Left ventricle myocardium inferior (tissue), 1 donor: Measurements from ENCODE around the gene PRCD. TPM values are rescaled to one million over a fixed set of nuclear protein-coding genes. Genes with fewer than 3 reads are reported as not detected.
A peak's percentile ranks its signal among the peaks of the same experiment; 100 is the strongest.
"Not testable (repeated sequence)": the region's sequence is repeated elsewhere in the genome, so short reads cannot be mapped to it uniquely, and the experiment has no call there.

Experiments
- DNase-seq: peaks from one replicate; pipeline ENCODE4 v3.0.0-alpha.2; 2020
- H3K27ac ChIP-seq: fragments of 200-600 bp; replicated peaks from 2 replicates; pipeline ENCODE4 v1.8.0; 2021
- H3K27me3 ChIP-seq: fragments of 200-600 bp; 2 replicates; pipeline ENCODE4 v1.8.0; 2021; ENCODE audit warnings: low read depth
- H3K36me3 ChIP-seq: fragments of 200-600 bp; 2 replicates; pipeline ENCODE4 v1.8.0; 2021
- H3K4me1 ChIP-seq: fragments of 200-600 bp; 2 replicates; pipeline ENCODE4 v1.8.0; 2021
- H3K4me3 ChIP-seq: fragments of 200-600 bp; 2 replicates; pipeline ENCODE4 v1.8.0; 2021; ENCODE audit warnings: mild to moderate bottlenecking, moderate library complexity
- H3K9me3 ChIP-seq: fragments of 200-600 bp; replicated peaks from 2 replicates; pipeline ENCODE4 v1.8.0; 2021
- CTCF ChIP-seq: fragments of 200-600 bp; IDR thresholded peaks from 2 replicates; pipeline ENCODE4 v1.8.0; 2021; ENCODE audit warnings: antibody characterized with exemption, mild to moderate bottlenecking, borderline replicate concordance
- intact Hi-C: fragments of 100-400 bp; cut with micrococcal nuclease; formaldehyde crosslinking; loops from one replicate; pipeline ENCODE4 v1.11.0; 2022
- total RNA-seq: library from RNA; stranded (reverse); fragmentation: NEBNext Ultra II Directional; extraction: Animal tissue kit (Norgen Biotek cat#: 25700); gene quantifications from one replicate; pipeline ENCODE4 v1.2.1, GENCODE V29; 2021
- donor health status: DM: no; HTN: yes; CAD: no; lungs with severe emphysema.

PRCD gene
- total RNA-seq, 1 donor from 2014 or later = 3.9 TPM

- H3K27ac ChIP-seq = peak overlapping the region; percentile 87
- H3K4me1 ChIP-seq = peaks cover 76% of the 10 kb centered on the region
- peaks cover 12% of the 10 kb centered on the region for H3K36me3 ChIP-seq
- intact Hi-C loops = no loop called here
- H3K4me3 ChIP-seq = peak overlapping the region; percentile 79
- H3K27me3 ChIP-seq = no peaks in the 10 kb centered on the region
- peak; percentile 92 for DNase-seq
- peak; percentile 63 for TF ChIP-seq CTCF
- H3K9me3 ChIP-seq = no peaks in the 10 kb centered on the region
Observed at GRCh38 chr17:76557368-76558197, 17.7 kb downstream of the PRCD start.

- intact Hi-C loops = no loop called here
- TF ChIP-seq CTCF = peak; percentile 51
- DNase-seq = no peak
- Histone ChIP-seq H3K9me3 (no peaks in the 10 kb centered on the region), H3K27me3 (no peaks in the 10 kb centered on the region), H3K4me1 (peaks cover 73% of the 10 kb centered on the region), H3K36me3 (peaks cover 18% of the 10 kb centered on the region), H3K27ac (peak overlapping the region; percentile 87), H3K4me3 (peak overlapping the region; percentile 79)
Observed at GRCh38 chr17:76558198-76559095, 18.6 kb downstream of the PRCD start.

- H3K27me3 ChIP-seq, DNase-seq, intact Hi-C loops, H3K9me3 ChIP-seq: not testable (repeated sequence)
- Histone ChIP-seq H3K27ac (peak overlapping the region; percentile 87), H3K4me1 (peaks cover 63% of the 10 kb centered on the region), H3K4me3 (peak overlapping the region; percentile 79), H3K36me3 (peaks cover 23% of the 10 kb centered on the region)
Observed at GRCh38 chr17:76559460-76559859, 19.6 kb downstream of the PRCD start.

GRCh38 chr17:76560036-76560876 lies 20.4 kb downstream of the PRCD start:
- Histone ChIP-seq H3K27me3 (no peaks in the 10 kb centered on the region), H3K4me3 (peak overlapping the region; percentile 7), H3K9me3 (no peaks in the 10 kb centered on the region), H3K36me3 (peaks cover 27% of the 10 kb centered on the region), H3K27ac (peak overlapping the region; percentile 87), H3K4me1 (peaks cover 61% of the 10 kb centered on the region)
- no peak for TF ChIP-seq CTCF
- DNase-seq = no peak
- intact Hi-C loops = no loop called here

GRCh38 chr17:76560877-76561221 lies 21.0 kb downstream of the PRCD start:
- H3K36me3 ChIP-seq = peaks cover 32% of the 10 kb centered on the region
- no peak for DNase-seq
- H3K4me3 ChIP-seq = peak overlapping the region; percentile 7
- no peak for TF ChIP-seq CTCF
- H3K4me1 ChIP-seq = peaks cover 66% of the 10 kb centered on the region
- H3K9me3 ChIP-seq = no peaks in the 10 kb centered on the region
- intact Hi-C loops = no loop called here
- no peaks in the 10 kb centered on the region for H3K27me3 ChIP-seq
- H3K27ac ChIP-seq = peak overlapping the region; percentile 87
